Hematopoietic multipotent progenitor cell treated with erythropoietin and hydrocortisone succinate and interleukin-3 and kit ligand, for 6 days (in vitro differentiated cells): ENCODE results near the gene C2orf92.

Source experiments
- DNase-seq: peaks from one replicate; pipeline ENCODE4 v3.0.0-alpha.2; 2015

Gene C2orf92

DNA sequence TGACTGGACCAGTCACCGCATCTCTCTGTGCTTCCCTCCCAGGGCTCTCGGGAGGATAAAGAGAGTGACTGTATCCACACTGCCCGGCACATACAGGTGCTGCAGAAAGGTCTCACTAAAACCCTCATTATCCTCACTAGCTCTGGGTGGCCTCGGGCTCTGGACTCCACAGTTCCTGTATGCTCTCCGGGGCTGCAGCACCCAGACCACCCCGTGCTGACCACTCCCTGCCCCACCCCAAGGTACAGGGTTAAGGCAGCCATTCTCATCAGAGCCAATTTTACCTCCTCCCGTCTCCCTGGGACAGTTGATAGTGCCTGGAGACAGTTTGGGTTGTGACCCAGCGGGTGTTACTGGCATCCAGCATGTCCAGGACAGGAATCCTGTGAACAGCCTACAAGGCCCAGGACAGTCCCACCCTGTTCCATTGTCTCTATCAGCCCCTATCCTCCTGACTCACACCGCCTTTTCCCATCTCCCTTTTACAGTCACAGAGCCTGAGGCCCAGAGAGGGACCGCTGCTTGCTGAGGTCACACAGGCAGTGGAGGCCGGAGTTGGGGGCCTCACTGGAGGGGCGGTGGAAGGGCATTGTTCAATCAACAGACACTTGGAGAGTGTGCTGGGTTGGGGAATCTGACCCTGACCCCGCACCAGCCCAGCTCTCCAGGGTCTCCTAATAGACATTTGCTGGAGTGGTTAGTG is 45.6 kb downstream of the C2orf92 start:
- no peak for DNase-seq

DNA sequence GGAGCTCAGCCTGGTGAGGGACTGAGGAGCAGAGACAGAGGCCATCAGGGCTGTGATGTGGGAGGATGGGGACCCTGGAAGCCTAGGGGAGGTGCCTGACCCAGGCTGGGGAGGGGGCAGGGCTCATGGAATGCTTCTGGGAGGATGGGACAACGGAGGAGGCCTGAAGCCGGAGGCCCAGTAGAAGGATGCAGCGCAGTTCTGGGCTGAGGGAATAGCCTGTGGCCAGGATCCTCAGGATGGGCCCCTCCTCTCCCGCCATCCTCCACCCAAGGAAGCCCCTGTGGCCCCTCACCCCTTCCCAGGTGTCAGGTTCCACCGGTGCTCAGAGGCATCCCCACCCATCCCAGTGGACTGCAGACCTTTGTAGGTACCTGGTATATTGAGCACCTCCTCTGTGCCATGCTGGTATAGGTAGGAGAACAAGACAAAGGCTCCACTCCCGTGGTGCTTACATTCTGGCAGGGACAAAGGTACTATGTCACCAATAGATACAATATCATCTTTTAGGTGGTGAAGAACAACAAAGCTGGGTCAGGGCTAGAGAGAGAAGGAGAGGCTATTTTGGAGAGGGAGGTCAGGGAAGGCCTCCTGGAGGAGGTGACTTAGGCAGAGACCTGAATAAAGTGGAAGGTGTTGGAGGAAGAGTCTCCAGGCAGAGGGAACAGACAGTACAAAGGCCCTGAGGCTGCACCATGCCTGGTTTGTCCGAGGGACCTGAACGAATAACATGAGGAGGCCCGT is 46.6 kb downstream of the C2orf92 start:
- no peak for DNase-seq

DNA sequence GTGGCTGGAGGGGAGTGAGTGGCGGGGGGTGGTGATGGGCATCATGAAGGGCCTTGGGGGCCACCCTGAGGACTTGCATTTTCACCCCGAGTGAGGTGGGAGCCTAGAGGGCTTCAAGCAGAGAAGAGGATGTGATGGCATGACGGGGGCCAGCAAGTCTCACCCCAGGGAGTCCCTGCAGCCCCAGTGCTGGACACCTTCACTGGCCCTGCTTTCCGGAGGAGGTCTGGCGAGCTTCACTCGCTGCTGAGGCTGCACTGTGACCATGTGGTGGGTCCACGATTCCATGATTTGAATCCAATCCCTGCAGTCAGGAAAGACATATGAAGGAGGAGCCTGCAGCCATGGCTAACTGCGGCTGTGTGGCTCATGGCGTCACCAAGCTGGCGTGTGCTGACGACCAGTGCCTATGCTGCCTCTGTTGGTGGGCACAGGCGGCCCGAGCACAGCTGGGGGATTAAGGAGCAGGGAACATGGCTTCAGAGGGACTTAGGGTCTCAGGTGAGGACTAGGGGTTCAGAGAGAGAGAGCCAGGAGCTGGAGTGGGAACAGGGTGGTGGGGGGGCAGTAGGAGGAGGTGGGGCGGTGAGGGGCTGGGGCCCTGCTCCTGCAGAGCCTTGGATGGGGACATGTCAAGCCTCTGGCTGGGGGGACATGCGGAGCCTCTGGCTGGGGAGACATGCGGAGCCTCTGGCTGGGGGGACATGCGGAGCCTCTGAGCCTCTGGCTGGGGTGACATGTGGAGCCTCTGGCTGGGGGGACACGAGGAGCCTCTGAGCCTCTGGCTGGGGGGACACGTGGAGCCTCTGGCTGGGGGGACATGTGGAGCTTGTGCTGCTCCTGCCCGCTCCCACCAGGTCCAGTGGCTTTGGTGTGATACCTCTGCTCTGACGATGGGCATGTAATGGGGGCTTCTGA is 47.4 kb downstream of the C2orf92 start:
- no peak for DNase-seq

DNA sequence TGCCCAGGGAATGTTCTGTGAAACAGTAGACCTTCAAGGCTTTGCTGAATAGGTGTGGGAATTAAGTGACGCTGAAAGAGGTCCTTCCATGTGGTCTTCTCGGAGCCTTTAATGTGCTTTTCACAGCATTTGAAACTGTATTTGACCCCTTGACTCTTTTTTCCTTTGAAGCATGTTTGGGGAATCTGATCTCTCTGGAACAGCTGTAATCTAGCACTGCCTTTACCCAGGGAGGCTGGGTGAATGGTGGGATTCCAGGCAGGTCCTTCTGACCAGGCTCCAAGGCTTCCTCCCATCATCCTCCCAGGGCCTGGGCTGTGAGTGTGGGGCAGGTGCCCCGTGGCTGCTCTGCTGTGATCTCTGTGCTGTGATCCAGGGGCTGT is 48.1 kb downstream of the C2orf92 start:
- no peak for DNase-seq

DNA sequence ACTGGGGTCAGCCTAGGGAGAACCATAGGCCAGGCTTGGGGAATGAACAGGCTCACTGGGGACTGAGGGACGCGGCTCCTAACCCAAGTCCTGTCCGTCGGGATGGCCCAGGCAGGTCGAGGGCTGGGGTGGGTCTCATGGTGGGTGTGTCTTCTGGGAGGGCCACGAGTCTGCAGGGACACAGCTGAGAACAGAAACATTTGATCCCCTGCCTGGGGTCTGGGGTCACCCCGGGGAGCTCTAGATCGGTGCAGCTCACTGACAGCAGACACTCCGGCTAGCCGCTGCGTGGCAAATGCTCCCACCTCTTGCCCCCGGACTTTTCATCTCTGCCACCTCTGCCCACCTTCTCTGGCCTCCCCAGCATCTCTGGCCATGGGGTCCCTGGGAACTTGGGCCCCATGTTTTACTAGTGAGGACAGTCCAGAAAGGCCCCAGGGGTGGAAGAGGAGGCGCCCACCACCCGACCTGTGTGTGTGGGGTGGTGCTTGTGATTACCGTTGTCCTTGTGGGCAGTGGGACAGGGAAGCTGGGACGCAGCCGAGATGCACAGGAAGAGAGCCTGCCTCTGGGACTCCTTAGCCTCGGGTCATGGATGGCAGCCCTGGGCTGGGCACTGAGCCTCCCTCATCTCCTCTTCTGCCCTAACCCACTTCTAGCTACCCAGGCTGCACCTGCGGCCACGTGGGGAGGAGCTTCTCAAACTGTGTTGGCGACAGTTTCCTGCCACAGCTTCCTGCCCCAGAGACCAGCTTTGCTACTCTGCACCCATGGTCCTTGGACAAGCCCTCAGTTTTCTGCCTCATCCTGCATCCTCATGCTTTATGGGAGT is 48.8 kb downstream of the C2orf92 start:
- peak; percentile 58 for DNase-seq

DNA sequence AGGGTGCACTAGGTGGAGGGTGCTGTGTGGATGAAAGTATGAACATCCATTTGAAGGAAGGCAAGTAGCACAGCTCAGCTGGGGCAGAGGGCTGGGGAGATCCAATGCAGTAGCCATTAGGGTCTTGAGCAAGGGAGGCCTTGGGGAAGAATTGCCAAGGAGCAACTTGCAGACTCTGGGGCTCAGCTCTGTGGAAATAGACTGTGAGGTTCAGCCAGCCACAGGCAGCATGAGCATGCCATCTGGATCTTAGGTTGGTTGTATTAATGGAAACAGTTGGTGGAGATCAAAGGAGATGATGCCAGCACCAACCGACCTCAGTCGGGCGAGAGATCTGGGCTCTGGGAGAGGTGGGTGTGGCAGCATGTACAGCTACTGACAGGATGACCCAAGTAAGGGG is 49.4 kb downstream of the C2orf92 start:
- DNase-seq: no peak

DNA sequence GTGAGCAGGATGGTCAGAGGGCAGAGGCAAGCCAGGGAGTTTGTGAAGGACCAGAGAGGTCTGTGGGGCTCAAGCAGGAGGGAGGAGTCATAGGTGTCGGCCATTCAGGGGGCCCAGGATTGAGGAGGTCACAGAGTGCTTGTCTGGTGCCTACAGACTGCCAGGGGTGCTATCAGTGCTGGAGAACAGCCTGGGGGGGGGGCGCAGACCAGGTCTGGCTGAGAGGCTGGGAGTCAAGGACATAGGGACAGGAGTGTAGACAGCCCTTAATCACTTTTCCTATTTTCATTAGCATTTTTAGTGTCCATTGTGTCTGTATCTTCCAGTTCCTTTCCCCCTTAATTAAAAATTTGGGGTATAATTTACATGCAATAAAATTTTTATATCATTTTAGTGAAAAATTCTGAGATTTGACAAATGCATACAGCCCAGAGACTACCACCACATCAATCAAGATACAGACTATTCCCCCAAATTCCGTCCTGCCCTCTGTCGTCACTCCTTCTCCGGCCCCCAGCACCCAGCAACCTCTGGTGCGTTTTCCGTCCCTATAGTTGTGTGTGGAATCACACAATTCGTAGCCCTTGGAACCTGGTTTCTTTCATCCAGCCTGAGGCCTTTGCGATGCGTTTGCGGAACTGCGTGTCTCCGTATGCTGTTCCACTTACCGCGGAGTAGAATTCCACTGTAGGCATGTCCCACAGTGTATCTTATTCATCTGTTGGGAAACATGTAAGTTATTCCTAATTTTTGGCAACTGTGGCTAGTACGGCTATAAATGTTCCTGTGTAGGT is 50.0 kb downstream of the C2orf92 start:
- DNase-seq: no peak

DNA sequence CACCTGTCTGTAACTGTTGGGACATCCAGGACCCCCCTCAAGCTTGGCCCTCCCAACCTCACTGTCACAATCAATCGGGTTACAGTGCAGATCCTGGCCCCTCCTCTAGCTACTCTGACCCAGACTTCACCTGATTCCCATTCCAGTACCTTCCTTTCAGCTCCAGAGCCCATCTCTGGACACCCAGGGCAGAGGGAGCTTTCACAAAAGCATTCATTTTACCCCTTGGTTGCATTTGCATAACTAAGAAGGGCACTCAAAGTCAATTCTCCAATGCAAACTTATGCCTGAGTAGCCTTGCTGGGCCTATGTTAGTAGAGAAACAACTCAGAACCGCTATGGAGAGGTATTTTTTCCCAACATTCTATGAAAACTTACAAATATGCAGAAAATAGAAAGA is 51.2 kb downstream of the C2orf92 start:
- no peak for DNase-seq

DNA sequence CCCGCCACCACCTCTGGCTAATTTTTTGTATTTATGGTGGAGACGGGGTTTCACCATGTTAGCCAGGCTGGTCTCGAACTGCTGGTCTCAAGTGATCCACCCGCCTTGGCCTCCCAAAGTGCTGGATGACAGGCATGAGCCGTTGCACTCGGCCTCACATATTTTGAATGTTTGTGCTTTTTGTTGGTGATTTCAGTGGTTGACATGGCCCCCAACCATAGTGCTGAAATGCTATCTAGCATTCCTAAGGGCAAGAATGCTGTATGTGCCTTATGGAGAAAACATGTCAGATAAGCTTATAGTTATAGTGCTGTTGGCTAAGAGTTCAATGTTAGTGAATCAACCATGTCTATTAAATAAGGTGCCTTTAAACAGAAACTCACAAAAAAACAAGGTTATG is 52.7 kb downstream of the C2orf92 start:
- no peak for DNase-seq

DNA sequence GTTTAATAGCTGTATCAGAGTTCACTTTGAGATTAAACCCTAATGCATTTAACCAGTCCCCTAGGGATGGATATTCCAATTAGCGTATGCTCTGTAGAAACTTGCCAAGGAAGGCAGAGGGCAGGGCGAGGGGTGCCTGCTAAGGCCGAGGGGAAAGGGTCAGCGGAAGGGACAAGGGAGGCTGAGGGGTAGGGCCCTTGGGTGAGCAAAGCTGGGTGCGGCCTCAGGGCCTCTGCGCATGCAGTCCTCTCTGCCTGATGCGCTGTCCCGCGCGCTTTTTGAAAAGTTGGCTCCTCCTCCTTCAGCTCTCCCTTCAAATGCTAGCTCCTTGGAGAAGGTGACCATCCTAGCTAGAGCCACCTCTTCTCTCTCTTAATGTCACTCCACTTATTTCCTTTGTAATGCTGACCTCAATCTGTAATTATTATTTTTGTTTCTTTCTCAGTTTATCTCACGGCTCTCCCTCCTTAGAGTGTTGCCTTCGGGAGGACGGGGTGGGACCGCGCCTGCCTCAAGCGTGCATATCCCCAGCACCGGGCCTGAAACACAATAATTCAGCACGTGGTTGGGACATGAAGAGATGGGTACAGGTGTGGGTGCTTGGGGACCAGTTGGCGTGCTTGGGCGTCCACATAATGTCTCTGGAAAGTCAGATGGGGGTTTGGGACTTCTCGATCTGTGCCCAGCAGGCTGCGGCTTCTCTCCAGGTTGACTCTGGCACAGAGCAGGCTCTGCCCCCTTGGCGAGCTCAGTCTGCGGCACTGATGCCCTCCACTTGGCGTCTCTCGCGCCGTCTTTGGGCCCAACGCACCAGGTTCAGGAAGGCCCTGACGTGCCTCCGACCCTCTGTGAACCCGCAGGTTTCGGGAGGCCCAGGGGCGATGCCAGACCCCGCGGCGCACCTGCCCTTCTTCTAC is 53.9 kb downstream of the C2orf92 start:
- DNase-seq: no peak

DNA sequence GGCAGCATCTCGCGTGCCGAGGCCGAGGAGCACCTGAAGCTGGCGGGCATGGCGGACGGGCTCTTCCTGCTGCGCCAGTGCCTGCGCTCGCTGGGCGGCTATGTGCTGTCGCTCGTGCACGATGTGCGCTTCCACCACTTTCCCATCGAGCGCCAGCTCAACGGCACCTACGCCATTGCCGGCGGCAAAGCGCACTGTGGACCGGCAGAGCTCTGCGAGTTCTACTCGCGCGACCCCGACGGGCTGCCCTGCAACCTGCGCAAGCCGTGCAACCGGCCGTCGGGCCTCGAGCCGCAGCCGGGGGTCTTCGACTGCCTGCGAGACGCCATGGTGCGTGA is 54.5 kb downstream of the C2orf92 start:
- DNase-seq: no peak

DNA sequence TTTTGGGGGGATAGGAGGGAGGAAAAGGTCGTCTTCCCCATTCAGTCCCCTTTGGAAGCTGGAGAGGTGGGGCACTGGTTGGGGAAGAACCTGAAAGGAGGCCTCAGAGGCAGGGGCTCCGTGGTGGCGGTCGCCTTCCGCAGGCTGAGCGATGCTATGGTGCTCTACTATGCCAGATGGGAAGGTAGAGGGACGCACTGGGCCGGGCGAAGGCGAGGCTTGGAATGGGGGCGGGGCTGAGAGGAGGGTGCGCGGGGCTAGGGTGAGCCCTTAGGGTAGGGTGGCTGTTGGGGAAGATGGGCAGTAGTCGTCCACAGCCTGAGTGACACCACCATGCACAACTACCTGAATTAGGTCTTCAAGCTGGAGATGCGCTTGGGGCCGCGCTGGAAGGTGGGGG is 55.0 kb downstream of the C2orf92 start:
- DNase-seq: no peak

DNA sequence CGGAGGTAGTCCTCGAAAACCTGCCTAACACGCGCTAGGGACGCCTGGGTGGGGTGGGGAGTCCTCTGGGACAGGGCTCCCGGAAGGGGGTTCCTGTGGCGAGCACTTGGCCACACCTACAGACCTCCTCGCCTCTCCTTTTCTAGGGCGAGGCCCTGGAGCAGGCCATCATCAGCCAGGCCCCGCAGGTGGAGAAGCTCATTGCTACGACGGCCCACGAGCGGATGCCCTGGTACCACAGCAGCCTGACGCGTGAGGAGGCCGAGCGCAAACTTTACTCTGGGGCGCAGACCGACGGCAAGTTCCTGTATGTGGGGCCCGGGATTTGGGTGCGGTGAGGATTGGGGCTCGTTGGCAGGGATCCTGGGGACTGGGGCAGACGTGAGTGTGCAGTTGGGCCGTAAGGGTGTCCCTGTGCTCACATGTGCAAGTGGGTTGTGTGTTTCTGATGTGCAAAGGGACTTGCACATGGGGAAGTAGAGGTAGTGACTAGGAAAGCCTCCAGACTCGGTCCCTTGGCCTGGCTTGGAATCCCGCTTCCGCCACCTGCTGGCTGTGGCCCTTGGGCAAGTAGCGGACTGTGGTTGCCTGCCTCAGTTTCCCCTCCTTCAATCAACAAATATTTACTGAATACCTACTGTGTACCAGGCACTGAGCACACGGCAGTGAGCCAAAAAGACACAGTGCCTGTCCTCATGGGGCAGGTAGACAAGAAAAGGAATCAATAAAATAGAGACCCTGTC is 55.6 kb downstream of the C2orf92 start:
- DNase-seq: no peak

DNA sequence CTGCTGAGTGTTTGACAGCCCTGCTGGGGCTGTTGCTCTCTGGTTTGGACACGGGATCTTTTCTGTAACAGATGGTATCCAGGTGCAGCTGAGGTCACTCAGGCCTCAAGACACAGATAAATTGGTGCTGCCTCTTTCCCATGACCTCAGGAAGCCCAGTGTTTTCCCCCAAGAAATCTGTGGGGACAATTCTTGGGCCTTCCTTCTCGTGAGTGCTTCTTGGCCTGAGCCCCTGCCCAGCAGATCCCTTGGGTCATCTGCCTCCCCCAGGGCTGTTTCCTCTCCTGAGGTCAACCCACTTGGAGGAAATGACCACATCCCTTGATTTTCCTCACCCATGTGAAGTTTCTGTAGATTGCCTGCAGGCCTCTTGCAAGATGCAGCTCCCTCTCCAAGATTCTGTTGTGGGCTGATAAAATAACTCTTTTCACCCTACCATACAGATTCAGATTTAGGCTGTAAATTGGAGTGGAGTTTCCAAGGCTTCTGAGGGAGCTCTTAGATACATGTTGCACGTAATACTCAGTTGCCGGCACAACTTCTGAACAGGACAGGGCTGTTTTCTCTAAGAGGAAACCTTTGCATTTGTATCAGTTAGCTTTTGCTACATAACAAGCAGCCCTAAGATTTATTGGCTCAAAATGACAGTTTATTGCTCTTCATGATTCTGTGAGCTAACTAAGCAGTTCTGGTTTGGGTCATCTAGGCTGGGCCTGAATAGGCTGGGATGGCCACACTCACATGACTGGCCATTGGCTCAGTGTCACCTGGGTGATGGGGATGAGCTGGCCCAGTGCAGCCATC is 57.0 kb downstream of the C2orf92 start:
- no peak for DNase-seq

DNA sequence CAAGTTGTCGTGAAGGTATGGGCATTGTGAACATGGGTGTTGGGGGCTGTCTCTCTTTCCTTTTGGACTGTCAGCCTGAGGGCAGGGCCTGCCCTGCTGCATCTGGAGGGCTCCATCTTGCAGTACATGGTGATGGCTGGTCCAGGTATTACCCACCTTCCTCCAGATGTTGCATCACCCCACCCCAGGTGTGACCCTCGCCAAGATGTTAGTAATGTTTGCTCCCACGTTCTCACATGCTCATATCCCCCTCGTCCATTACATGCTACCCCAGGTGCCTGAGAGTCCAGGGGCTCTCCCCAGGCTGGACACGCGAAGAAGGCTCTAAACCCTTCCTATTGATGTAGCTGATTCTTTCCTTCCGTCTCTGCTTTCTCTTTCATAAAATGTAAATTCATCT is 57.8 kb downstream of the C2orf92 start:
- no peak for DNase-seq

DNA sequence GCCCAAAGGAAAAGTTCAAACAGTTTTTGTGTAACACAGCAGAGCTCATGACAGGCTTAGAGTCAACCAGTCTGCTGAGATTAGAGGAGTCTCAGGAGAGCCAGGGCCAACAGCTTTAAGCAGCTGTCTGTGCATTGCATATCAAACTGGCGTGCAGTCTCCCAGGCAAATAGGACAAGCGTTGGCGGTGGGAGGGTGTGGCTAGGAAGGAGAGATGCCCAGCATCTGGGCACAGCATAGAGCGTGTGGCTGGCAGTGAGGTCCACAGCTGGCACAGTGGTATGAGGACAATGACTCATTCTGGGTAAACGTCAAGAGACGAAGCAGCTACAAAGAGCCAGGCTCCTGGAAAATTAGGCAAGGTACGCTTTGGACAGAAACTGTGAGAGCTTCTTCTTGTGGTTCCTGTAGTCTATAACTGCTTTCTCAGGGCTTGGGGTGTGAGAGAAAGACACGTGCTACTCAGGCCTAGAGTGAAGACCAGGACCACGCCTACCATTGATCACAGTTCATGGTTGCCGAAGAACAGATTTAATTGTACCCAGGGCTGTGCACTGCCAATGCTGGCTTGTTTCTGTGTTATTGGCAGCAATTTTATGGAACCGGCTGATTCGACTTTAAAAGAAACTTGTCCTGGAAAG is 58.7 kb downstream of the C2orf92 start:
- no peak for DNase-seq

DNA sequence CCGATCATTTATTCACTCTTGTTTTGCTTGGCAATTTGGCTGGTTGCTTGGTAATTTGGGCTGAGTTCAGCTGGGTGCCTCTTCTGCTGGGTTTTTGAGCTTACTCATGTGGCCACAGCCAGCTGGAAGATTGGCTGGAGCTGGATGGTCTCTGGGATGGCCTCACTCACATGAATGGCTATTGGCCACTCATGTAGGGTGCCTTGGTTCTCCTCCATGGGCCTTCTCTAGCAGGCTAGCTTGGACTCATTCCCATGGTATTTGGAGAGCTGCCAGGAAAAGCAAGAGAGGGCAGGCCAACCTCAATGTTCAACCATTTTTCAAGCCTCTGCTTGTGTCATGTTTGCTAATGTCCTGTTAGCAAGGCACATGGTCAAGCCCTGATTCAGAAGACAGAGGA is 60.7 kb downstream of the C2orf92 start:
- DNase-seq: no peak

DNA sequence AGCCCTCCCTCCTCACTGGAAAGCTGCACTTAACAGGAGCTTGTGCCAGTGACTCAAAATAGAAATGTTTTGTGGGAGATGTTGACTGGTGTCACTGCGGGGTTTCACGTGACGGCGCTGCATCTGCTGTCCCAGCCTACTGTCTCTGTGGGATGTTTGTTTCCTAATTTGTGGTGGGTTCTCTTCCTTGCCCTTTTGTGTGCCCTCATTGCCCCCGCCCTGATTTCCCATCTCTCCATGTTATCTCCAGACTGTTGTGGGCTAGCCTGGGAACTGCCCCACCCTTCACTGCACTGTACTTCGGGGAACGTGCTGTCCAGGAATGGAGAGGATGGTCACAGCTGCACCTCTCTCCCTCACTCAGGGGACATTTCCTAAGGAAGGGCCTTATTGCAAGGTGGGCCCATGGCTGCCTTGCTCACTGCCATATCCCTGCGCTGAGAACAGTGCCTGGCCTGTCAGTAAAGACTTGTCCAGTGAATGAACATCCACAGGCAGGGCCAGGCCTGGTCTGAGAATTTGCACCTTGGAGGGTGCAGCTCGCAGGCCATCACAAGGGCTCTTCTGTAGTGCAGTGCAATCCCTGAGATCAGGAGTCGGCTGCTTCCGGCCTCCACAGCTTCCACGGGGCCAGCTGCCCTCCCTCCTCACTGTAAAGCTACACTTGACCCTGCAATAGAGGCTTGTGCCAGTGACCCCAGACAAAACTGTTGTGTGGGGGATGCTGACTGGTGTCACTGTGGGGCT is 61.9 kb downstream of the C2orf92 start:
- no peak for DNase-seq
